Thyroid gland (tissue), 4 donors: ENCODE results near the gene TMEM120B.

ENCODE experiments used
- CTCF ChIP-seq, 6 experiments: fragments of 200-600 bp in 3 of 6; fragments of 450-650 bp in 3 of 6; sonication (generic) in 3 of 6; IDR thresholded peaks; one replicate each; pipeline ENCODE4 v1.5.1; 2016 to 2019; ENCODE audit warnings: antibody characterized with exemption in 6 of 6, mild to moderate bottlenecking in 2 of 6, inconsistent platforms in 1 of 6, moderate library complexity in 1 of 6
- POLR2A ChIP-seq, 2 donors: fragments of 450-650 bp; IDR thresholded peaks; one replicate each; pipeline ENCODE4 v1.6.1; 2017; ENCODE audit warnings: antibody characterized with exemption in 2 of 2, mild to moderate bottlenecking in 2 of 2, moderate library complexity in 1 of 2

DNA sequence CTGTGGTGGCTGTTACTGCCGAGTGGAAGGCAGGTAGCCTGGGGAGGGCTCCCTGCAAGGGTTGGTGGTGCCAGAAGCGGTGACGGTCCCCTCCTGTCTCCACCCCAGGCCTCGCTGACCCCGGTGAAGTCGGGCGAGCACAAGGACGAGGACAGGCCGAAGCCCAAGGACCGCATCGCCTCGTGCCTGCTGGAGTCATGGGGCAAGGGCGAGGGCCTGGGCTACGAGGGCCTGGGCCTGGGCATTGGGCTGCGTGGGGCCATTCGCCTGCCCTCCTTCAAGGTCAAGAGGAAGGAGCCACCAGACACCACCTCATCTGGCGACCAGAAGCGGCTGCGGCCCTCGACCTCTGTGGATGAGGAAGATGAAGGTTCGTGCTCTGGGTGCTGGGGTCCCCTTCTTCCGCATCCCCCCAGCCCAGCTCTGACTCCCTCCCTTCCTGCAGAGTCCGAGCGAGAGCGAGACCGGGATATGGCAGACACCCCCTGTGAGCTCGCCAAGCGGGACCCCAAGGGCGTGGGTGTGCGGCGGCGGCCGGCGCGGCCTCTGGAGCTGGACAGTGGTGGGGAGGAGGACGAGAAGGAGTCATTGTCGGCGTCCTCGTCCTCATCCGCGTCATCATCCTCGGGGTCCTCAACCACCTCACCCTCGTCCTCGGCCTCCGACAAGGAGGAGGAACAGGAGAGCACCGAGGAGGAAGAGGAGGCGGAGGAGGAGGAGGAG, 104.5 kb downstream of the TMEM120B start:
- no peak for TF ChIP-seq CTCF (IDR thresholded peaks at IDR 0.05)
- no peak for TF ChIP-seq POLR2A (IDR thresholded peaks at IDR 0.05)
